Breast epithelium (tissue), 4 donors: ENCODE data around the gene ZNF787. TPM values are rescaled to one million over a fixed set of nuclear protein-coding genes. Genes with fewer than 3 reads are reported as not detected.
A peak's percentile ranks its signal among the peaks of the same experiment; 100 is the strongest.

Experiments
- DNase-seq, 2 donors: peaks; one replicate each; pipeline ENCODE4 v3.0.0-alpha.2; 2019; ENCODE audit warnings: low spot score in 2 of 2
- H3K27ac ChIP-seq, 2 donors: fragments of 200-600 bp; sonication (generic) in 1 of 2; one replicate each; pipeline ENCODE4 v1.5.1; 2016 to 2019; ENCODE audit warnings: mild to moderate bottlenecking in 1 of 2
- H3K27me3 ChIP-seq, 2 donors: fragments of 200-600 bp; sonication (generic) in 1 of 2; one replicate each; pipeline versions ENCODE4 v1.5.1 to v1.6.0; 2017 to 2019; ENCODE audit warnings: control low read depth in 1 of 2, mild to moderate bottlenecking in 1 of 2
- H3K36me3 ChIP-seq: fragments of 200-600 bp; one replicate; pipeline ENCODE4 v1.5.1; 2019
- H3K4me1 ChIP-seq, 2 donors: fragments of 200-600 bp; sonication (generic); one replicate each; pipeline ENCODE4 v1.5.1; 2016 to 2019; ENCODE audit warnings: control low read depth in 1 of 2
- H3K4me3 ChIP-seq, 3 donors: fragments of 200-600 bp; sonication (generic); 1 replicate in 2 of 3; 2 replicates in 1 of 3; pipeline ENCODE4 v1.5.1; 2016 to 2019; ENCODE audit warnings: mild to moderate bottlenecking in 3 of 3, moderate library complexity in 2 of 3
- H3K9me3 ChIP-seq, 2 donors: fragments of 200-600 bp; sonication (generic) in 1 of 2; one replicate each; pipeline ENCODE4 v1.5.1; 2016 to 2019; ENCODE audit warnings: control low read depth in 1 of 2
- CTCF ChIP-seq, 3 donors: fragments of 450-650 bp; IDR thresholded peaks; one replicate each; pipeline ENCODE4 v1.5.1; 2016 to 2017; ENCODE audit warnings: antibody characterized with exemption in 3 of 3, mild to moderate bottlenecking in 3 of 3, moderate library complexity in 3 of 3
- POLR2A ChIP-seq: fragments of 450-650 bp; IDR thresholded peaks from one replicate; pipeline ENCODE4 v1.6.1; 2016; ENCODE audit warnings: antibody characterized with exemption, mild to moderate bottlenecking, moderate library complexity
- POLR2AphosphoS5 ChIP-seq, 3 donors: sonication (generic); formaldehyde crosslinking; IDR thresholded peaks; one replicate each; pipeline ENCODE4 v1.6.1; 2017; ENCODE audit warnings: antibody characterized with exemption in 3 of 3
- intact Hi-C: fragments of 100-400 bp; cut with DNase I; formaldehyde crosslinking; loops from one replicate; pipeline ENCODE4 v1.15.1; 2023; ENCODE audit warnings: low total_unique reads
- total RNA-seq, 3 donors: library from RNA; depleted of rRNA; stranded (reverse); fragments of >200 nt; gene quantifications; one replicate each; pipeline ENCODE4 v1.1.0, GENCODE V29; 2016

Gene ZNF787
- total RNA-seq, 3 donors from 2014 or later: 10.2 to 11.1 (median 10.4) TPM

GRCh38 chr19:56161534-56161933 is 40.4 kb upstream of the ZNF787 start:
- no peak overlapping the region for H3K27ac ChIP-seq
- no peak for TF ChIP-seq POLR2AphosphoS5 (IDR thresholded peaks at IDR 0.05)
- TF ChIP-seq CTCF (IDR thresholded peaks at IDR 0.05): no peak
- no peak for TF ChIP-seq POLR2A
- no peaks in the 10 kb centered on the region for H3K27me3 ChIP-seq
- intact Hi-C loops: no loop called here
- no peaks in the 10 kb centered on the region for H3K9me3 ChIP-seq
- no peaks in the 10 kb centered on the region for H3K4me1 ChIP-seq
- DNase-seq: no peak
- H3K36me3 ChIP-seq: peaks cover 5% of the 10 kb centered on the region
- no peak overlapping the region for H3K4me3 ChIP-seq

GRCh38 chr19:56159622-56160271 is 38.7 kb upstream of the ZNF787 start:
- Histone ChIP-seq H3K27me3 (no peaks in the 10 kb centered on the region), H3K27ac (no peak overlapping the region), H3K9me3 (no peaks in the 10 kb centered on the region), H3K4me3 (no peak overlapping the region), H3K36me3 (peaks cover 5% of the 10 kb centered on the region), H3K4me1 (no peaks in the 10 kb centered on the region)
- DNase-seq: no peak
- intact Hi-C loops: no loop called here
- TF ChIP-seq POLR2A (no peak), POLR2AphosphoS5 (IDR thresholded peaks at IDR 0.05) (no peak), CTCF (IDR thresholded peaks at IDR 0.05) (no peak)

- Histone ChIP-seq H3K9me3 (no peaks in the 10 kb centered on the region), H3K4me1 (no peaks in the 10 kb centered on the region), H3K4me3 (no peak overlapping the region), H3K27ac (no peak overlapping the region), H3K27me3 (no peaks in the 10 kb centered on the region), H3K36me3 (peaks cover 5% of the 10 kb centered on the region)
- intact Hi-C loops: no loop called here
- TF ChIP-seq POLR2AphosphoS5 (IDR thresholded peaks at IDR 0.05): no peak
- no peak for TF ChIP-seq CTCF (IDR thresholded peaks at IDR 0.05)
- no peak for TF ChIP-seq POLR2A
- DNase-seq: no peak
Measured at GRCh38 chr19:56159009-56159559, 38.0 kb upstream of the ZNF787 start.

GRCh38 chr19:56158170-56158757 is 37.2 kb upstream of the ZNF787 start:
- Histone ChIP-seq H3K4me1 (no peaks in the 10 kb centered on the region), H3K36me3 (peaks cover 5% of the 10 kb centered on the region), H3K9me3 (no peaks in the 10 kb centered on the region), H3K4me3 (no peak overlapping the region), H3K27ac (no peak overlapping the region), H3K27me3 (no peaks in the 10 kb centered on the region)
- DNase-seq: no peak
- TF ChIP-seq POLR2A: no peak
- no peak for TF ChIP-seq POLR2AphosphoS5 (IDR thresholded peaks at IDR 0.05)
- no peak for TF ChIP-seq CTCF (IDR thresholded peaks at IDR 0.05)
- intact Hi-C loops: no loop called here

GRCh38 chr19:56156768-56157167 is 35.7 kb upstream of the ZNF787 start:
- intact Hi-C loops: no loop called here
- Histone ChIP-seq H3K4me1 (no peaks in the 10 kb centered on the region), H3K36me3 (peaks cover 5% of the 10 kb centered on the region), H3K27ac (peak overlapping the region; percentile 48 to 82), H3K4me3 (no peak overlapping the region), H3K9me3 (no peaks in the 10 kb centered on the region), H3K27me3 (no peaks in the 10 kb centered on the region)
- no peak for TF ChIP-seq POLR2AphosphoS5 (IDR thresholded peaks at IDR 0.05)
- DNase-seq: no peak
